Ovary (tissue), 3 donors: ENCODE data around the gene NEURL2.

Experiments
- CTCF ChIP-seq, 3 donors: fragments of 450-650 bp in 2 of 3; fragments of 200-600 bp in 1 of 3; IDR thresholded peaks; one replicate each; pipeline versions ENCODE4 v1.5.1 to v1.8.0; 2016 to 2022; ENCODE audit warnings: antibody characterized with exemption in 3 of 3, mild to moderate bottlenecking in 1 of 3
- POLR2A ChIP-seq: fragments of 450-650 bp; IDR thresholded peaks from one replicate; pipeline ENCODE4 v1.6.1; 2017; ENCODE audit warnings: antibody characterized with exemption, mild to moderate bottlenecking, moderate library complexity
- donor health status: DM: no; HTN: no; CAD: no.

GRCh38 chr20:45866454-45866853, 24.6 kb downstream of the NEURL2 start:
- no peak for TF ChIP-seq POLR2A
- TF ChIP-seq CTCF (IDR thresholded peaks at IDR 0.05): no peak
